ENCODE measurements around the gene CERS6.

The CERS6 gene

DNA sequence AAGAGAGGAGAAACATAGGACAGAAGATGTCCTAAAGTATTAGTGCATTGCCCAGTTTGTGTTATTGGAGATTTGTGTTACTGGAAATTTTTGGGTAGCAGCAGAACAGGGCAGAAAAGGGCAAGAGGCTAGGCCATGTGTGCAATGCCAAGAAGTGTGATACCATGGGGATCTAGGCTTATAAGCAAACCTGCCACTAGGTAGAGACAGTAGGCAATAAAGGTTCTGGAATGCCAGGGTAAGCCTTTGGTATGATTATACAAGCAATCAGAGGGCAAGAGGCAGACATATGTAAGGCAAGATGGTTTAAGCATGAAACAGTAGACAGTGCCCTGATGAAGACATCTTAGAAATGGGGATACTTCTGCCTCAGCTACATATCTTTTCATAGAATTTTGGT, 12.3 kb upstream of the CERS6 start:
- DNase-seq (ENCODE audit: low spot score): no peak

DNA sequence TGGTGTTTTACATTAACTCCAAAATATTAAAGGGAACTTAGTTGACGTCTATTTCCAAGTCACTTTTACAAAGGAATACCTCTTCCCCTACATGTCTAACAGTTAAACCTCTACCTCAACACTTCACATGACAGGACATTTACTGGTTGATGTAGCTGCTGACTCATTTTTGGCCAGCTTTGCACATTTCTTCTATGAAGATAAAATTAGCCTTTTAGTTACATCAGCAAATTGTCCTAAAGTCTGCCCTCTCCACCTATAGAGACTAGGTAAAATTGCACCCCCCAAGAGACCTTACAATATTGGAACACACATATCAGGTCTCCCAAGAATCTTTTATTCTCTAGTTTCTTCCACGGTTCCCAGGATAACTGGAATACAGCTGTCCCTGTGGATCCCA, 10.1 kb upstream of the CERS6 start:
- no peak for DNase-seq (ENCODE audit: low spot score)

DNA sequence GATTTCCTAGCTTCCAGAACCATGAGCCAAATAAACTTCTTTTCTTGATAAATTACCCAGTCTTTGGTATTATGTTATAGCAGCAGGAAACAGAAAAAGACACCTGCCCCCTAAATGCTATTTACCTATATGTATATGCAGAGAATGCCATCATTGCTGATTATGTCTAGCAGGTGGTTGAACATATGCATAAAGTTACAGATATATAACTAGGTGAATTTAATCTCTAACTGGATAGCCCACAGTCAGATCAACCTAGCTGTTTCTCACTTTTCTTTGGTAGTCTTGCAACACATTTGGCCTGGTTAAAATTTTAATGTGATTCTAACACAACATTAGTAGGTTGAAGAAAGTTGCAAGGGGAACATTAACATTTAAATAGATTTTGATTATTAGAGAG, 7.1 kb upstream of the CERS6 start:
- DNase-seq (ENCODE audit: low spot score): no peak

DNA sequence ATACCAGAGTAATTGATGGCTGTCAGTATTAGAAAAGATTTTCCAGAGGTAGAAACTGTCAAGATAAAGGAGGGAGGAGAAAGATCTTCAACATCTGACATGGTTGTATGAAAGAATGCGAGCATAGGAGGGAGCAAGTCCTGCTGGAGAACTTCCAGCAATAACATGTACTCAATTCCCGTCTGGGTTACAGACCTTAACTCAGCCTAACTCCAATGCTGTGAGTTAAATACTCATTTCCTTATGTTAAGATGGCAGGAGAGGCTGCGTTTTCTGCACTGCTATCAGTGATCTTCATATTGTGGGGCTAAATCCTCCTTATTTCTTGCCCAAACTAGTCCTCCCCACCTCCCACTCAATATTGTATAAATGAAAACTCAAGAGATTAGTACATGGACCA, 6.7 kb upstream of the CERS6 start:
- DNase-seq (ENCODE audit: low spot score): no peak

DNA sequence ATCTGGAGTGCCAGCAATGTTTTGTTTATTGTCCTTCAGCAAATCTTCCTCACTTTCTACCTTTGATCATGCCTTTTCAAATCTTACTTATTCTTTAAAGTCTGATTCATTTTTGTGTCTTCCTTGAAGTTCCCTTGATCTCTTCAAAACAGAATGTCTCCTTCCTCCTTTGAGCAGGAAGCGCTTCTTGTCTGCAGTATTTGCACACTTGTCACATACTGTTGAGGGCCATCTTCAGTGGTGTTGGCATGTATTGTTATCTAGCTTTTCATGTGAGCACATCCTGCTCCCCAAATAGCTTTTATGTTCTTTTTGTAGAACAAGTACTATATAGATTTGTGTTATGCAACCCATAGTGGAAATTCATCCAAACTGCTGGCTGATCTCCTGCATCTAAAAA, 5.9 kb upstream of the CERS6 start:
- DNase-seq (ENCODE audit: low spot score): peak; percentile 19

DNA sequence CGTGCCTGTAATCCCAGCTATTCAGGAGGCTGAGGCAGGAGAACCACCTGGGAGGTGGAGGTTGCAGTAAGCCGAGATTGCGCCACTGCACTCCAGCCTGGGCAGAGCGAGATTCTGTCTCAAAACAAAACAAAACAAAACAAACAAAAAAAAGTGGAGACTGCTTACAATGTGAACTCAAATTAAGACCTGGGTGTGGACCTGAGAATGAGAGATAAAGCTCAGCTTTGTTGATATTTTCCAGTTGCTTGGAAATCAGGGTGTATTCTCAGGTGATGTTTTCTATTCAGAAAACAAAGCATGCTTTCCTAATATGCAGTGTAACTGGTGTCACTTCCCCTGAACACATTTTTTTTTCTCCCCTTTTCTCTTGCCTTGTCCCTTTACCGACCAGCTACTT, 5.3 kb upstream of the CERS6 start:
- no peak for DNase-seq (ENCODE audit: low spot score)

DNA sequence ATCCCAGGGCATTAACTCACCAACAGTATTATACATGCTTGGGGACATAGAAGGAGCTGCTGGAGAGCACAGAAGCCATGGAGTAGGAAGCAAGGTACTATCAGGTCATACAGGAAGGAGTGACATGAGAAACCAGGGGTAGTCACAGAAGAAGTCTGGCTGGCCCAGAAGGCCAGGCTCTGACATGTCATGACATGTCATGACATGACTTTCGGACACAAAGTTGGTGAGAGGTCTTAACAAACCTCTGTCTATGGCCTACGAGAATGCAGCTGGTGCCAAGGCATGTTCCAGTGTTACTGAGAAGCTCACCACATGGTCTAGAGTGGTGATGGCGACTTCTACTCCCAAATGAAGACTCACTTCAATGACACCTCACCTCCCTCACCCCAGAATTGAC, 3.3 kb upstream of the CERS6 start:
- no peak for DNase-seq (ENCODE audit: low spot score)

DNA sequence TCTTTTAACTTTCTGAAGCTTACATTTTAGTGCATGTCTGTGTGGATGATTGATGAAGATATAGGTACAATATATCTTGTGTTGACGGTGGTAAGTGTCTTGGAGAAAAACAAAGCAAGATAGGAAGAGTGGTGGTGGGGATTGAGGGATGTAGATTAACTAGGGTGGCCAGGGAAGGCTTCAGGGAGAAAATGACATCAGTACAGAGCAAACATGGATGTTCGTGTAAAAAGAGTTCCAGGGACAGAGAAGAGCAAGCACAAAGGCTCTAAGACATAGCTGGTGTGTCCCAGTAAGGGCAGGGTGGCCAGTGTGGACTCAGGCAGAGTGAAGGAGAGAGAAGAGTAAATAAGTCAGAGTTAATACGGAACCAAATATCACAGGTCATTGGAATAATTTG, 2.7 kb upstream of the CERS6 start:
- DNase-seq (ENCODE audit: low spot score): no peak

DNA sequence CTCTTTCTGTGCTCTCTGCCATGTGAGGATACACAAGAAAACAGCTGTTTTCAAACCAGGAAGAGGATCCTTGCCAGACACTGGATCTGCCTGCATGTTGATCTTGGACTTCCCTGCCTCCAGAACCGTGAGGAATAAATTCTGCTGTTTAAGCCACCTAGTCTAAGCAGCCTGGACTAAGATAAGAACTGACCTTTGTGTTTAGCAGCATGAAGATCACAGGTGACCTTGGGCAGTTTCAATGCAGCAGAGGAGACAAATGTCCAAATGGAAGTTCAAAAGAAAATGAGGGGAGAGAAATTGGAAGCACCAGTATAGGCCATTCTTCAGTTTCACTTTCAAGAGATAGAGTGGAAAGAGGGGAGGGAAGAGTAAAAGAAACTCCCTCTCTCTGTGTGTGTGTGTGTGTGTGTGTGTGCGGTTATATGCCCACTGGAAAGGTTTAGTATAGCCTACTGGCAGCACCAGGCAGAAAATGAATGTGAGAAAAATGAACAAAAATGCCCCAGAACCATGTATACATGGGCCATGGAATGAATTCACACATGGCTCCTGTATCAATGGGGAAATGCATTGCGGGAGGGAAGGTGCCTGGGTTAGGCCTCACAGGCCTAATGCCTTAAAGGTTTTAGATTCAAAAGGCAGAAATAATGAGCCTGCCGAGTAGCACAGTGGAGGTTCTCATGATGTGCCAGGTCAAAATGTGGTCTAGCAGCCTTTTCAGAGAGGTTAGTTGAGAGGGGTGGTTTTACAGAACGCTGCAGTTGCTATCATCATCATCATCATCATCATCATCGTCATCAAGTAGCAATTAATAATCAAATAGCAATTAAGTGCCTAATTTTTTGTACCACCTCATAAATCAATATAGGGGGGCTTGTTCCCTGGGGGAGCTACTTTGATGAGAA, 1.1 kb upstream of the CERS6 start:
- no peak for DNase-seq (ENCODE audit: low spot score)

DNA sequence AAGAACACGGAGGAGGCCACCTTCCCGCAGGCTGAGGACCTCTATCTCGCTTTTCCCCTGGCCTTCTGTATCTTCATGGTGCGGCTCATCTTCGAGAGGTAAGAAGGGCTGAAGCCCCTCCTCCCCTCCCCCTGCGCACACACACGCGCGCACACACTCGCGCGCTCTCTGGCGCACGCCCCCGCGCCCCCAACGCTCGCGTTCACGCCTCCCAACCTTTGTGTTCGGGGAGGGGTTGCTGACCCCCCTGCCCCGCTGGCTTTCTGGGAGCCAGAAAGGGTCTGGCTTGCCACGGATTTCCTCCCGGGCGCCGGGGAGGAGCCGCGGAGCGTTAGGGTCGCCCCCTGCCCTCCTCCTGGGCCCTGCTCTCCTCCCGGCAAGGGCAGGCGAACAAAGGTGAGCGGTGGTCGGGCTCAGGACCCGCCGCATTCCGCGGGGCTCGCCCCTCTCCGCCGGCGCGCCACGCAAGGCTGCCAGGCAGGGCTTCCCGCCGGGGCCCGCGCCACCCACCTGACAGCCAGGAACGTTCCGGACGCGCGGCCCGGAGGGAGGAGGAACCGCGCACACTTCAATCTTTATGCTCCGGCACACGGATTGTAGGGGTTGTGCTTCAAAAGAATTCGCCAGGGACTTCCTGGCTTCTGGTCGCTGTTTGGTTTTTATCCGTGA, 583 bp downstream of the CERS6 start:
- DNase-seq (ENCODE audit: low spot score): no peak

DNA sequence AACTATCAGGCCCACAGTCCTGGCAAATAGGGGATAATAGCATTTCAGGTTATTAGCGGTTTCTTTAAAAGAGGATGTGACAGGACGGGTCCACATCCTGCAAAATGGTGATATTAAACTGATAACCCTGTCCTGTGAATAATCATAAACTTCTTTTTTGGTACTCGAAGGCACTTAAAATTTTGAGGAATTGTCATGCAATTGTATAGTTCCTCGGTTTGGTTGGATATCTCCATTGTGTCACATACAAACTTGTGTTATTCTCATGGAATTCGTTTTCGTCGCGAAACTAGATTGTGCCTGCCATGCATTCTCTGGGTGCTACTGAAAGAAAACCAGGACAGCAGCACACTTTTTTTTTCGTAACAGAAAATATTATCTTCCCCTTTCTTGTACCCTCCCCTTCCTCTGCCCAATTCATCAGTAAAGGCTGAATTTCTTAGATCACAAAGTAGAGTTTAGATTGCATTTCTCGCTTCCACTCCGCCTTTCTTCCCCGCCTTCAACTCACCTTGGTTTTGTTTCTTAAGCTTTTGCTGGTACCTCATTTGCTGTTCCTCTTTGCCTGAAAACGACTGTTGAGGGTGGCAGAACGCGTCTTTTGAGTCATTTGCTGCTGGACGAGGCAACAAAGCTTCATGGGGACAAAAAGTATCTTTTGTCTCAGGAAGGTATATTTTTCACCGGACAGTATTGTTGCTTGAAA, 1.3 kb downstream of the CERS6 start:
- DNase-seq (ENCODE audit: low spot score): no peak

DNA sequence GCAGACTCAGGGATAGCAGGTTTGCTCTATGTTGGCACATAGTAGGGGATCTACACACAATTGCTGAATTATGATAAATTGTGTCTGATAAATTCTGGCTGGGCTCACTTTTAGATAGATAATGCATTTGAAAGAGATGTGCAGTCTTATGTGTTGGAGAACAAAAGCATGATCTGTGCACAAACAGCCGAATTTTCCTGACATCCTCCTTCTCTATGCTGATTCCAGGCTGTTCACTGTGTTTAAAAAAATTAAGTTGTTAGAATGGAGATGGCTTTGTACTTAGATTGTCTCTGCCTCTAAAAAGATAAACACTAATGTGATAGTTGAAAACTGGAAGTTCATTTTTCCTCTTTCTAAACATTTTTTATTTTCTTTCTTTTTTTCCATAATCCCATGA, 2.1 kb downstream of the CERS6 start:
- no peak for DNase-seq (ENCODE audit: low spot score)

DNA sequence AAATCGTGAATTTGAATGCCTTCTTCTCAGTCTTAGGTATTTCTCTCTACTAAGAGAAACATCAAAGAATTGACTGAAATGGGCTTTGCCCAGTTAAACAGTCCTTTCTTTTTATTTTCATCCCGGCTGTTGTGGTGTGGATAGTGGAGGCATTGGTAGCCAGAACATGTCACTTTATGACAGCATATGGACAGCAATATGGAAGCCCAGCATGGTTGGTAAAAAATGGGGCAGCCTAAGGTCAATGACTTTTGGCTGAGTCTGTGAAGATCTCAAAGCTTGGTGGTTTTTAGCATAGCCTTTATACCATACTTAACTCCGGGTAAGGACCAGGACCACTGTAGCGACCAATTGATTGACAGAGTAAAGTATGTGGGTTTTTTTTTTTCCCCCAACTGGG, 3.2 kb downstream of the CERS6 start:
- no peak for DNase-seq (ENCODE audit: low spot score)

DNA sequence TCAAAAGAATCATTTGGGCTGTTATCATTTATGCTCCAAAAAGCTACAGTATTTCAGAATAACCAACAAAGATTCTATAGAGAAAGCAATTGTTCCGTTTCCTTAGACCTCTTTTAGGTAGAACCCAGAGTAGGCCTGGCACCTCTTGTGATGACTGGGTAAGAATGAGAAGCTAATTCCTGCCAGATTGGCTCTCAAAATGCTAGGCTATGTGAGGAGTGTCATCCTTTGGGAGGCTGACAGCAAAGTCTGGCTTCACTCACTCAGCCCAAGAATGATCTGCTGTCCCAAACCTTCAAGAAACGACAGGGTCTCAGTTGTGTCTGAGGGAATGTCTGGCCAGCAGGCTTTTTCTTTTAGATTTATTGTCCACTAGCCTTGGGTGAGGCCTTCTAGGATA, 4.5 kb downstream of the CERS6 start:
- DNase-seq (ENCODE audit: low spot score): no peak

DNA sequence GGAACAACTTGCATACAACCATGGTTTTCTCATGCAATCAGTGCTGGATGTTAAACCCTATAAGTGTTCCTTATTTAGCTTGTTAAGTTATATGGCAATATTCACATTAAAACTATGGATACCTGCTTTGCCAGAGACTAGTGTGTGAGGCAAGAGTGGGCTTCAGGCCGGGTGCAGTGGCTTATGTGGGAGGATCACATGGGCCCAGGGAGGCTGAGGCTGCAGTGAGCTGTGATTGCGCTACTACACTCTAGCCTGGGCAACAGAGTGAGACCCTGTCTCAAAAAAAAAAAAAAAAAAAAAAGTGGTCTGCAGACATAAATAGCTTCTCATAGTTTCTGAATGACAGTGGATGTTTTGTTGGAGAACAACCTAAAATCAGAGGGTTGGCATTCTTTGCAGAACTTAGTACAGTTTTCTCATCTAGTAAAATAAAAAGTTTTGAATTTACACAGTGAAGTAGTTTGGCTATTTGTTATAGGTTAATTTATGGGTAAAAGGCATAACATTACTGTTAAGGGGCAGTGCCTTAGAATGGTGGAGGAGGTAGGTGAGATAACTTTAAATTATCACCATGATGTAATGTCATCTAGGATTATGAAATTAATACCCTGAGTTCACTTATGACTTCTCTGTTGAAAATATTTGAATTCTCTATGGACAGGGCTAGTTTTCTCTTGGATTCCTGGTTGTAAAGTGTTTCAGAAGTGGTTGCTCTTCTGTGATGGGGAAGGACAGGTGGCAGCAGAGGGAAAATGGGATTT, 5.3 kb downstream of the CERS6 start:
- DNase-seq (ENCODE audit: low spot score): no peak

DNA sequence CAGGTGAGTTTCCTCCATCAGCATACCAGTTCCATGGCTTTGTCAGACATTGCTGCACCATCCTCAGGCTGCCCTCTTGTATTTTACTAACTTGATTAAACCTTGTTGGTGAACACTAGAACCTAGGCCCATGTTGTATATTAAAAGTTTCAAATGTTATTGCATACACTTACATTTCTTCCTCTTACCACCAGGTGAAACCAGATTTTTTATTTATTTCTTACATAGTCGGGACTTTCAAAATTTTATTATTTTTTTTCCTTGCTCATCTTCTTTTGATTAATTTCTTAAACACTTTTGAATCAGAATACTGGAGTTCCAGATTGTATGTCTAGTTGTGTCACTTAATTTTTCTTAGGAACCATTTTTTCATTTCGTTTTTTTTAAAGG, 5.9 kb downstream of the CERS6 start:
- DNase-seq (ENCODE audit: low spot score): no peak

DNA sequence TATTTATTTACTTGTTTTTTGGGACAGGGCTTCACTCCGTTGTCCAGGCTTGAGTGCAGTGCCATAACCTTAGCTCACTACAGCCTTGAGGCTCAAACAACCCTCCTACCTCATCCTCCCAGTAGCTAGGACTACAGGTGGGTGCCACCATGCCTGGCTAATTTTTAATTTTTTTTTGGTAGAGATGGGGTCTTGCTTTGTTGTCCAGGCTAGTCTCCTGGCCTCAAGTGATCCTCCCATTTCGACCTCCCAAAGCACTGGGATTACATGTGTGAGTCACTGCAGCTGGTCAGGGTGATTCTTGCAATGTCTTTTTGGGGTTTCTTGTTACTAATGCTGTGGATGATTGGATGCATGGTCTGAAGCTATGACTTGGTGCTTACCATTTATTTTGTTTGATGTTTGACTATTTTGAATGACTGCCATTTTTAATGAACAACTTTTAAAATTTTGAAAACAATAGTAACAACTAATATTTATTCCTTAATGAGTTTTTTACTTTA, 6.5 kb downstream of the CERS6 start:
- DNase-seq (ENCODE audit: low spot score): no peak

DNA sequence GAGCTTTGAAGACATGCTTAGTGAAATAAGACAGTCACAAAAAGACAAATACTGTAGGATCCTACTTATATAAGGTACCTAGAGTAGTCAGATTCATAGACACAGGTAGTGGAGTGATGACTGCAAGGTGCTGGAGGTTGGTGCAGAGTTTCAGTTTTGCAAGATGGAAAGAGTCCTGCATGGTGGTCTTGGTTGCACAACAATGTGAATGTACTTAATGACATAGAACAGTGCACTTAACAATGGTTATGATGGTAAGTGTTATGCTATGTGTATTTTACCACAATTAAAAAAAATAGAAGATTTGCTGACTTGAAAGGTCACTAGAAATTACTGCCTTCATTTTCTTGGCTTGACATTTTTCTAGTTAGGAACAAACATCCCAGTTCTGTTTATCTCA, 9.5 kb downstream of the CERS6 start:
- DNase-seq (ENCODE audit: low spot score): no peak

DNA sequence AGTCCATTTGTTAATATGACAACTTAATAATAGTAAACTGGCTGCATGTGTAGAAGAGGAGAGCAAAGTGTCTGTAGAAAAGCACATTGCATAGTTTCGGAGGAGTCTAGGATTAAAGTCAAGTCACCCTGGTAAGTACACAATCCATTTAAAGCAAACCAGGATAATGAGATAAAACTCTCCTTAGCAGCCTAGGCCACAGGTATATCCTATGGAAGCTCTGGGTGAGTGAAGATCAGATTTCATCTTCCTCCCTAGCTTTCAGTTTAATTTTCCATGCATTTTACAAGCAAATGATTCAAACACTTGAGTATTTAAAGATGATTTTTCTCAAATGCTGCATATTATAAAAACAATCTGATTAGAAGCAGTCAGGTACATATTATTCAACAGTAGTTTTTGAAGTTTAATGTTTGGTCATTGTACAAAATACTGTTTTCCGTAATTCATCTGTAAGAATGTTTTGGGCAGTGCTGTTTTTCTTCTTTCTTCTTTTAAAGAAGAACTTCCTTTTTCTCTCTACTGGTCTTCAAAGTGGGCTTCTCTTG, 10.2 kb downstream of the CERS6 start:
- DNase-seq (ENCODE audit: low spot score): no peak

DNA sequence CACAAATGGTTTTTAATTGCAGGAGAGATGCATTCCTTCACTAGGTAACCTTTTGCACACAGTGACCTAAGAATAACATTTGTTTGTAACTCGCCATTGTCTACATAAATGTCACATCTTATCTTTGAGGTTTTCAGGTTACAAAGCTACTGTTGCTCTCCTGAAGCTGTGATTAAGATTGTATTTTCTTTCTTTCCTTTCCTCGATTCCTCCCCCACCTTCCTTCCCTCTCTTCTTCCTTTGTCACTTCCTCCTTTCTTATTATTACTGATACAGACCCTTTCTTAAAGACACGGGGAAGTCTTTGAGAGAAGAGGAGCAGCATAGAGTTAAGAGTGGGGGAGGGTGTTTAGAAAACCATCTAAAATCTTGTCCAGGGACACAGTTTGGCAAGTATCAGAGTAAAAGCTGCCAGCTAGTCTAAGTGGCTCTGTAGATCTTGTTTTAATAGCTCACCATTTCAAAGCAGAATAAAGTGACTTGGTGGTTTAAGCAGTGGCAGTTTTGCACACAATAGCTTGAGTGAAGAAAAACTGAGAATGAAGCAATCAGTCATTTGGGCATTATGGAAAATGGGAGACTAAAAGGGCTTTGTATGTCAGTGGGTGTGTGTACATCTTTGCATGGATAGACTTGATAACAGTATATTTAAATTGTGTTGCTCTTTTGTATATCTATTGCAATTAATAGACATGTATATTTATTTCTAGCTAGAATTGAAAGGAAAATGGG, 10.9 kb downstream of the CERS6 start:
- DNase-seq (ENCODE audit: low spot score): no peak

DNA sequence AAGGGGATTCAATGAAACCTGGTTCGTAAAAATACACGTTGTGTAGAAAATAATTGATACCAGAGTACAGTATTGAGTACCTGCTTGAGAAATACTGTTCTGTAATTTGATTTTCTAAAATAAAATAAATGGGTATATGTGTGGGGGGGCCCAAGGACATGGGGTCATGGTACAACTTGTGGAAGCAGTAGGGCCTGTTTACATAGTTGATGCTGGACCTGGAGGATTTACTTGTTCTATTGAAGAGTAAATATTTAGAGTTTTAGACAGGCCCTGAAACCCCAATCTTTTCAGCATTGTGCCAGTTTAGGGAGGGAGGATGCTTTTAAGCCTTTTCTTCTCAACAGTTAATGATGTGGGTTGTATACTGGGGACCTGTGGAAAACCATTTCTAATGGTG, 11.7 kb downstream of the CERS6 start:
- no peak for DNase-seq (ENCODE audit: low spot score)
